OCI-LY1 (cell line): ENCODE results near the gene MMAB.

ENCODE experiments used
- H2AFZ ChIP-seq: fragments of 200-600 bp; sonication (generic), shearing (Covaris generic); 2 replicates; pipeline ENCODE4 v1.6.0; 2014; ENCODE audit warnings: antibody characterized with exemption, mild to moderate bottlenecking, low read length
- H3F3A ChIP-seq: fragments of 200-600 bp; sonication (generic), shearing (Covaris generic); 2 replicates; pipeline ENCODE4 v1.6.0; 2014; ENCODE audit warnings: mild to moderate bottlenecking, antibody characterized with exemption, low read length, moderate library complexity; ENCODE audit not compliant: insufficient read depth
- H3K27ac ChIP-seq: fragments of 200-600 bp; sonication (generic); 2 replicates; pipeline ENCODE4 v1.5.1; 2014; ENCODE audit warnings: low read length, mixed run types, mild to moderate bottlenecking, low read depth; ENCODE audit not compliant: poor library complexity, severe bottlenecking
- H3K27me3 ChIP-seq: fragments of 200-600 bp; sonication (generic); 2 replicates; pipeline ENCODE4 v1.6.0; 2014; ENCODE audit warnings: antibody characterized with exemption, mild to moderate bottlenecking, low read length, moderate library complexity; ENCODE audit not compliant: insufficient read depth
- H3K36me3 ChIP-seq: fragments of 200-600 bp; sonication (generic); 2 replicates; pipeline ENCODE4 v1.6.1; 2014; ENCODE audit warnings: mild to moderate bottlenecking, antibody characterized with exemption, low read length, moderate library complexity, mixed read lengths; ENCODE audit not compliant: insufficient read depth
- H3K4me1 ChIP-seq: fragments of 200-600 bp; sonication (generic); 2 replicates; pipeline ENCODE4 v1.5.1; 2014; ENCODE audit warnings: mild to moderate bottlenecking, low read length, moderate library complexity; ENCODE audit not compliant: insufficient read depth, severe bottlenecking
- H3K4me2 ChIP-seq: fragments of 200-600 bp; sonication (generic), shearing (Covaris generic); 2 replicates; pipeline ENCODE4 v1.6.1; 2014; ENCODE audit warnings: low read length
- H3K4me3 ChIP-seq: fragments of 200-600 bp; sonication (generic); 2 replicates; pipeline ENCODE4 v1.5.1; 2014; ENCODE audit warnings: low read length, low read depth, mild to moderate bottlenecking, mixed read lengths; ENCODE audit not compliant: poor library complexity, severe bottlenecking
- H3K79me2 ChIP-seq: fragments of 200-600 bp; shearing (Covaris generic); 2 replicates; pipeline ENCODE4 v1.6.1; 2016; ENCODE audit warnings: mixed run types, low read length, mixed read lengths; ENCODE audit not compliant: insufficient read depth
- H3K9ac ChIP-seq: fragments of 200-600 bp; sonication (generic), shearing (Covaris generic); 2 replicates; pipeline ENCODE4 v1.6.1; 2014; ENCODE audit warnings: mild to moderate bottlenecking, low read length, mixed read lengths
- H3K9me2 ChIP-seq: fragments of 200-600 bp; sonication (generic), shearing (Covaris generic); 2 replicates; pipeline ENCODE4 v1.6.1; 2014; ENCODE audit warnings: low read depth, mild to moderate bottlenecking, low read length, mixed read lengths
- H3K9me3 ChIP-seq: fragments of 200-600 bp; shearing (Covaris generic); 2 replicates; pipeline ENCODE4 v1.6.1; 2014; ENCODE audit warnings: low read length, mixed read lengths
- H4K20me1 ChIP-seq: fragments of 200-600 bp; sonication (generic), shearing (Covaris generic); 2 replicates; pipeline ENCODE4 v1.6.0; 2016; ENCODE audit warnings: mild to moderate bottlenecking, low read length; ENCODE audit not compliant: insufficient read depth
- EZH2 ChIP-seq: fragments of 200-600 bp; sonication (generic), shearing (Covaris generic); IDR thresholded peaks from 2 replicates; pipeline ENCODE4 v1.8.0; 2017; ENCODE audit warnings: borderline replicate concordance, mixed run types, mild to moderate bottlenecking, antibody characterized with exemption, low read length, moderate library complexity, mixed read lengths
- TF ChIP-seq, protein P1 (sequence below): fragments of 200-600 bp; sonication (generic), shearing (Covaris generic); IDR thresholded peaks from 2 replicates; pipeline ENCODE4 v1.5.1; 2017; ENCODE audit warnings: mild to moderate bottlenecking, antibody characterized with exemption, low read length, moderate library complexity, mixed read lengths

The MMAB gene

DNA sequence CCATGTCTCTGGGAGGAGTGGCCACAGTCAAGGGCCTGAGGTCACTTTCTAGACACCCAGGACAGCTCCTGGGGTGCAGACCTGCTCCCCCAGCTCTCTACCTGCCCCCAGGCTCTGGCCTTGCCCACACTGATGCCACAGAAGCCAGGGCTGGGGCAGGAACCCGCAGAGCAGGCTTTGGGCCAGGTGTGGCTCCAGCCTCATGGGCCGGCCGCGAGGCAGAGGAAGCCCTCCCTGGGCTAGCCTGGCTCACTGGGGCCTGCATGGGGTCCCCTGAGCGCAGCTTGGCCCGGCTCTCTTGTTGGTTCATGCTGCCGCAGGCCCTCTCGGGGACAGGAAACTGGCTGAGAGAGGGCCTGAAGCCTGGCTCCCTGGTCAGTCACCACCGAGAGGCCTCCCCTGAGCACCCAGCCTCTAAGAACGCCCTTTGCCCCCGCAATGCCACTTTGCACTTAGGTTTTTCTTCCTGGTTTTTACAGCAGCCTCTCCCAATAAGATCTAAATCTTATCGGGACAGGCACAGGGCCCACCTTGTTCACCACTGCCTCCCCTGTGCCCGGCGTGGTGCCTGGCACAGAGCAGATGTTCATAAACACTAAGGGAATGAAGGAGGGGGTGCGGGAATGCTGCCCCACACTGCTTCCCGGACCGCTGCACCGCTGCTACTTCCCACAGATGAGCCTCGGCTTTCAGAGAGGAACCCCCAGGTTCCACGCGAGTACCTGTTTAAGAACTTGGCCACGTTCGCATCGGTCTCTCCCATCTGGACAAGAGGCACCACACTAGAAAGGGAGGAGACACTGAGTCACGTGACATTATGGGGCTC lies 14.7 kb downstream of the MMAB start:
- H3K9me2 ChIP-seq = no peaks in the 10 kb centered on the region
- no peak for TF ChIP-seq EZH2
- TF ChIP-seq, protein P1, sequence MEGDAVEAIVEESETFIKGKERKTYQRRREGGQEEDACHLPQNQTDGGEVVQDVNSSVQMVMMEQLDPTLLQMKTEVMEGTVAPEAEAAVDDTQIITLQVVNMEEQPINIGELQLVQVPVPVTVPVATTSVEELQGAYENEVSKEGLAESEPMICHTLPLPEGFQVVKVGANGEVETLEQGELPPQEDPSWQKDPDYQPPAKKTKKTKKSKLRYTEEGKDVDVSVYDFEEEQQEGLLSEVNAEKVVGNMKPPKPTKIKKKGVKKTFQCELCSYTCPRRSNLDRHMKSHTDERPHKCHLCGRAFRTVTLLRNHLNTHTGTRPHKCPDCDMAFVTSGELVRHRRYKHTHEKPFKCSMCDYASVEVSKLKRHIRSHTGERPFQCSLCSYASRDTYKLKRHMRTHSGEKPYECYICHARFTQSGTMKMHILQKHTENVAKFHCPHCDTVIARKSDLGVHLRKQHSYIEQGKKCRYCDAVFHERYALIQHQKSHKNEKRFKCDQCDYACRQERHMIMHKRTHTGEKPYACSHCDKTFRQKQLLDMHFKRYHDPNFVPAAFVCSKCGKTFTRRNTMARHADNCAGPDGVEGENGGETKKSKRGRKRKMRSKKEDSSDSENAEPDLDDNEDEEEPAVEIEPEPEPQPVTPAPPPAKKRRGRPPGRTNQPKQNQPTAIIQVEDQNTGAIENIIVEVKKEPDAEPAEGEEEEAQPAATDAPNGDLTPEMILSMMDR = no peak

DNA sequence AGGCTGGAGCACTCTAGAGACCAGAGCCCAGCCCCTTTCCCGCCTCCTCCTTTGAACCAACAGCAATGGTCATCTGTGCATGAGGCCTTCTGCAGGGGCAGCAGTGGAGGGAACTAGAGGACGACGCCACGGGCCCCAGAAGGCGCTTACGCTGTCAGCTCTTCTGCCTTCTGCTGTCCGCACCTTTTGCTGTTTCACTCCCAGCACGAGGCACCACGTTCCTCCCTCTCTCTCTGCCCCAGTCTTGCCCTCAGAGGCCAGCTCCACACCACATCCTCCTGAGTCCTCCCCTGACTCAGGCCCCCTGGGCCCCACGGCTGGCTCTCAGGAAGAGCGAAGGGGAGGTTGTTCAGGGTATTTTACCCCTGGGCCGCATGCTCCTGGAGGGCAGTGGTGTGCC lies 15.5 kb downstream of the MMAB start:
- no peaks in the 10 kb centered on the region for H3K4me1 ChIP-seq
- peaks cover 9% of the 10 kb centered on the region for H3K36me3 ChIP-seq
- H3K27ac ChIP-seq = no peak overlapping the region
- H3K9ac ChIP-seq = no peak overlapping the region
- no peaks in the 10 kb centered on the region for H3F3A ChIP-seq
- no peaks in the 10 kb centered on the region for H3K79me2 ChIP-seq
- TF ChIP-seq, protein P1 = no peak
- TF ChIP-seq EZH2 = no peak
- H2AFZ ChIP-seq = no peak overlapping the region
- no peak overlapping the region for H3K4me2 ChIP-seq
- H3K9me3 ChIP-seq = no peaks in the 10 kb centered on the region
- H3K27me3 ChIP-seq = no peaks in the 10 kb centered on the region
- no peaks in the 10 kb centered on the region for H4K20me1 ChIP-seq
- no peak overlapping the region for H3K4me3 ChIP-seq
- H3K9me2 ChIP-seq = no peaks in the 10 kb centered on the region

More for the DNA sequence above, 14.7 kb downstream of the MMAB start:
- Histone ChIP-seq H3K27me3 (no peaks in the 10 kb centered on the region), H3K9me3 (no peaks in the 10 kb centered on the region), H3K4me3 (no peak overlapping the region), H3K4me1 (no peaks in the 10 kb centered on the region), H3K36me3 (peaks cover 17% of the 10 kb centered on the region), H3K9ac (no peak overlapping the region), H3K27ac (no peak overlapping the region), H3K79me2 (no peaks in the 10 kb centered on the region), H2AFZ (no peak overlapping the region), H4K20me1 (no peaks in the 10 kb centered on the region), H3K4me2 (no peak overlapping the region), H3F3A (no peaks in the 10 kb centered on the region)

GRCh38 chr12:109557200-109557599 lies 16.1 kb downstream of the MMAB start:
- Histone ChIP-seq H4K20me1 (no peaks in the 10 kb centered on the region), H3K79me2 (no peaks in the 10 kb centered on the region), H3K9me3 (no peaks in the 10 kb centered on the region), H2AFZ (no peak overlapping the region), H3K4me3 (no peak overlapping the region), H3K27me3 (no peaks in the 10 kb centered on the region), H3K27ac (no peak overlapping the region), H3K9ac (no peak overlapping the region), H3F3A (no peaks in the 10 kb centered on the region), H3K36me3 (peaks cover 3% of the 10 kb centered on the region), H3K4me2 (no peak overlapping the region), H3K4me1 (no peaks in the 10 kb centered on the region), H3K9me2 (no peaks in the 10 kb centered on the region)
- TF ChIP-seq EZH2 = no peak
- TF ChIP-seq, protein P1 = no peak
